NT2/D1 (cell line): ENCODE results near the gene CEMIP2.

Experiments
- DNase-seq: peaks from one replicate; pipeline ENCODE4 v3.0.0-alpha.2; 2011; ENCODE audit warnings: low read depth, low spot score
- H3K27me3 ChIP-seq: 2 replicates; pipeline ENCODE4 v1.6.0; 2011; ENCODE audit warnings: mild to moderate bottlenecking; ENCODE audit not compliant: insufficient read length, insufficient read depth
- H3K36me3 ChIP-seq: 2 replicates; pipeline ENCODE4 v1.6.1; 2011; ENCODE audit warnings: mild to moderate bottlenecking, low read length, mixed read lengths; ENCODE audit not compliant: insufficient read depth, insufficient read length
- H3K4me1 ChIP-seq: 2 replicates; pipeline ENCODE4 v1.5.1; 2011; ENCODE audit not compliant: insufficient read depth, insufficient read length
- H3K4me3 ChIP-seq: 2 replicates; pipeline ENCODE4 v1.5.1; 2011; ENCODE audit warnings: low read depth; ENCODE audit not compliant: insufficient read length
- H3K9ac ChIP-seq: 2 replicates; pipeline ENCODE4 v1.6.0; 2011; ENCODE audit warnings: low read depth; ENCODE audit not compliant: insufficient read length
- H3K9me3 ChIP-seq: 2 replicates; pipeline ENCODE4 v1.5.1; 2011; ENCODE audit warnings: mild to moderate bottlenecking, low read length; ENCODE audit not compliant: insufficient read depth
- SUZ12 ChIP-seq: IDR thresholded peaks from 2 replicates; pipeline ENCODE4 v1.6.1; 2011; ENCODE audit not compliant: insufficient read length, insufficient read depth; ENCODE audit errors: extremely low read depth
- YY1 ChIP-seq: IDR thresholded peaks from 2 replicates; pipeline ENCODE4 v1.6.1; 2011; ENCODE audit not compliant: insufficient read length, insufficient read depth
- ZNF274 ChIP-seq: IDR thresholded peaks from 2 replicates; pipeline ENCODE4 v1.6.1; 2011; ENCODE audit warnings: mild to moderate bottlenecking, low read depth, low read length

Gene CEMIP2

DNA sequence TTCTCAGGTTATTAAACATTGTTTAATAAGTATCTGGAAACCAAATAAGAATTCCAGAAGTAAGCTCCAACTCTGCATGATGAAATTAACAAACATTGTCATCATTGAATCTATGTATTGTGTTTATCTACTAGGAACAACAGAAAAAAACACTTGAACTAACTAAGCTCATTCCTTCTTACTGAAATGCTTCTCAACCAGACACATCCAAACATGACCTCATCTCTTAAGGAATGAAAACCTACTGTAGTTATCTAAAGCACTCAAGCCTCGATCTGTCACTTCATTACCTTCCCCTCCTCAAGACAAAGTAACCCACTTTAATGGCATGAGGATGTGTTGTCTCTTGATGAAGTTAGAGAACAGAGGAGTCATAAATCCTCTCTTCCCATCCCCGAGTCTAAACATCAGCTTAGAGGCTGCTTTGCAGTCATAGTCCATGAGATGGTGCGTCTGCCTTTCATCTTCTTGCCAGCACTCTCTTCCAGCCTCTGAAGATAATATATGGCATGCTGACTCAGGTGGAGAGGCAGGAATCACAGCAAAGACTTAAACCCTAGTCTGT is 86.5 kb downstream of the CEMIP2 start:
- Histone ChIP-seq H3K4me3 (no peak overlapping the region), H3K27me3 (no peaks in the 10 kb centered on the region), H3K9ac (no peak overlapping the region), H3K9me3 (peaks cover 2% of the 10 kb centered on the region), H3K36me3 (peaks cover 12% of the 10 kb centered on the region), H3K4me1 (no peaks in the 10 kb centered on the region)
- TF ChIP-seq ZNF274 (no peak), SUZ12 (no peak), YY1 (no peak)
- DNase-seq, result no peak

DNA sequence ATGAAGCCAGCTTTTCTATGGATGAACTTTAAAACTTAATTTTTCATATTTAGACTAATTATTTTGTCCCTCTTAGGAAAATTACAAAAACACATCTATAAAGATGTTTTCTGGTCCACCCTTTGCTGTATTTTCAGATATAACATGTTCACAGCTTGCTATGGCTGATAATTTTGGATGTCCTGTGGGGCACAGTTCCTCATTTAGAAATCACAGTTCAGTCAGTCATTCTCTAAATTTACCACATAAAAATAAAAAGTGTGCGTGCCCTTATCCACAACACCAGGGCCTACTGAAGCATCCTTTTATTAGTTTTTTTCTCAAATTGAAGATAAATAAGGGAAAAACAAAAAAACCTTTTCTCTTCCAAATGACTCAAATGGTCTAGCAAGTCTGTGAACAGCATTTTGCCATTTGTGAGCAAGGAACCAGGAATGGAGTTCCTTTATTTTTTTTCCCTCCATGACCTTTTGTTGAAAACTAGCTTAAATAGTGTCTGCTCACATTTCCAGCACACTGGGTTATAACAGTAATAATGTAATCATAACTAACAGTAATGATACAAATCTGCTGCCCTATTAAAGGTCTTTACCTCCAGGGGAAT is 87.1 kb downstream of the CEMIP2 start:
- Histone ChIP-seq H3K9ac (no peak overlapping the region), H3K4me1 (no peaks in the 10 kb centered on the region), H3K9me3 (peaks cover 8% of the 10 kb centered on the region), H3K4me3 (no peak overlapping the region), H3K36me3 (peaks cover 12% of the 10 kb centered on the region), H3K27me3 (no peaks in the 10 kb centered on the region)
- no peak for DNase-seq
- TF ChIP-seq SUZ12, result no peak
- no peak for TF ChIP-seq ZNF274
- TF ChIP-seq YY1, result no peak

DNA sequence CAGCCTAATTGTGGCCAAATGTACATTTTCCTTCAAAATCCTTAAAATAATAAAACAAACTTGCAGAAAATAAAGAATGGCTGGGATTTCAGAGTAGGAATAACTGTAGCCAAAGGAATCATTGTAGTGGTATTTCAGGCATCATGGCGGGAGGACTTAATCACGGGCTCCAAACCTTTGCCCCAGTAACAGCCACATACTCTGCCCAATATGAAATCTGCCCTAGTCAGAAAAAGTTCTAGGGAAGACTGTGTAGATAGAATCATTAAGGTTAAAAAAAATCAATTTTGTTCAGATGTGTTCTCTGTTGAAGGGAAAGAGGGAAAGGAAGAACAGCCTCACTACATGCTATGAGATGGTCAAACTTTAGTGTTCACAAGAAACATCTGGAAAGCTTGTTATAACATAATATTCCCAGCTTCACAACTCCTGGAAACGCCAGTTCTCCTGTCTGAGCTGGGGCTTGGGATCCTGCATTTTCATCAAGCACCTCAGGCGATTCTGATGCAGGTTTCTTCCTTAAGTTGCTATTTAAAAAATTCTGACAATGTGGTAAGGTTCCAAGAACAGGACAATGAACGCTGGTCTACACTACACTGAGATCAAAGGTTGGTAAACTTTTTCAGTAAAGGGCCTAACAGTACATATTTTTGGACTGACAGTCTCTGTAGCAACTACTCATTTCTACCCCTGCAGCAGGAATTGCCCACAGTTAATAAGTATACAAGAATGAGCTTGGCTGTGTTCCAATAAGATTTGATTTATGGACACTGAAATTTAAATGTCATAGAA is 87.9 kb downstream of the CEMIP2 start:
- TF ChIP-seq ZNF274 (no peak), YY1 (no peak), SUZ12 (no peak)
- no peak for DNase-seq
- Histone ChIP-seq H3K9me3 (peaks cover 16% of the 10 kb centered on the region), H3K36me3 (peaks cover 7% of the 10 kb centered on the region), H3K27me3 (no peaks in the 10 kb centered on the region), H3K4me3 (no peak overlapping the region), H3K4me1 (no peaks in the 10 kb centered on the region), H3K9ac (no peak overlapping the region)

DNA sequence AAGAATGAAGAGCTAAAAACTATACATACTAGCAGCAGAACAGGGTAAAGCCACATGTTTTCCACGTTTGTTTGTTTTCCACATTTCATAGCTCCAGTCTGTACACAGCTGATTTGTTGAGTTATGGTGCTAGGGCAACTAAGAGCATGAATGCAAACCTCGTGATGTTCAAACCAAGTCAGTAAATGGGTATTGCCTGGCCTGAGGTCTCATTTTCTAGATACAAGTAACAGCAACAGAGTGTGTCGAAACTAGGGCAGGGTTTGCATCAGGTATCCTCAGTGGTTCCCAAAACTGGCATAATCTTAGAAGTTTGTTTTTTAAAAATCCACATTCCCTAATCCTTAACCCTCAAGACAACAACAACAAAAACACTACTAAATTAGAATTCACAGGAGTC is 89.3 kb downstream of the CEMIP2 start:
- DNase-seq, result no peak
- H3K4me1 ChIP-seq, result no peaks in the 10 kb centered on the region
- no peak overlapping the region for H3K4me3 ChIP-seq
- H3K9ac ChIP-seq, result no peak overlapping the region
- H3K36me3 ChIP-seq, result peaks cover 4% of the 10 kb centered on the region
- peaks cover 18% of the 10 kb centered on the region for H3K9me3 ChIP-seq
- no peaks in the 10 kb centered on the region for H3K27me3 ChIP-seq
- TF ChIP-seq YY1, result no peak
- TF ChIP-seq ZNF274, result no peak
- no peak for TF ChIP-seq SUZ12

DNA sequence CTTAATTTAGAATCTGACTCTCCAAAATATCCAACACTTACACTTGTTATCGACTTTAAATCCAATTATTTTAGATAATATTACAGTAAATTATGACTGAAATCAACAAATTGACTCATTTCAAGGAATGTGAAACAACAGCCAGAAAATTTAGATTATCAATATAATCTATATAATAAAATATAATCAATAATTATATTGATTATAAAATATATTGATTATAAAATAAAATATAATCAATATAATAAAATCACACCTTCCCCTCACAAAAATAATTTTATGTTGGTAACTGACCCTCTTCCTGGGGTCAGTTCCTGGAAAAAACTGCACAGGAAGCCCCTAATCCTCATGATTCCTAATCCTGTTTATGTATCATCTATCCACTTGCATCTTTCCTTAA is 91.1 kb downstream of the CEMIP2 start:
- Histone ChIP-seq H3K36me3 (no peaks in the 10 kb centered on the region), H3K27me3 (no peaks in the 10 kb centered on the region), H3K9me3 (peaks cover 18% of the 10 kb centered on the region), H3K4me3 (no peak overlapping the region), H3K9ac (no peak overlapping the region), H3K4me1 (no peaks in the 10 kb centered on the region)
- no peak for TF ChIP-seq ZNF274
- no peak for TF ChIP-seq SUZ12
- no peak for TF ChIP-seq YY1
- DNase-seq, result no peak

DNA sequence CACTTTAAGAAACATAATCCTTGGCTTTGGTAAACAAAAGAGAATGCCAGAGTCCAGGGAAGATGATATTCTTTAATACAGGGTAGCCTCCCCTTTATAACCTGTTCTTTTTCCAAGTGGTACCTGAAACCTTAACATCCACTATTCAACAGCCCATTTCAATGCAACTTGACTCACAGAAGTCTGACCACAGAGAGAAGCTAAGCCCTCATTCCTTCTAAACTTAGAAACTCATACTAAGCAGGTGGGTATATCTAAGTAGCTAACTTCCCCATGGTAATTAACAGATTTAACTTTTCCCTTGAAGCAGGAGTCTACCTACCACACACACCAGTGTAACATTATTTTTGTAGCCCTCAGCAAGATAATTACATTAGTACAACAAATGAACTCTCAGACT is 91.9 kb downstream of the CEMIP2 start:
- H3K9me3 ChIP-seq, result peaks cover 18% of the 10 kb centered on the region
- H3K9ac ChIP-seq, result no peak overlapping the region
- no peak overlapping the region for H3K4me3 ChIP-seq
- H3K4me1 ChIP-seq, result no peaks in the 10 kb centered on the region
- no peak for TF ChIP-seq ZNF274
- TF ChIP-seq SUZ12, result no peak
- TF ChIP-seq YY1, result no peak
- no peaks in the 10 kb centered on the region for H3K27me3 ChIP-seq
- DNase-seq, result no peak
- no peaks in the 10 kb centered on the region for H3K36me3 ChIP-seq

DNA sequence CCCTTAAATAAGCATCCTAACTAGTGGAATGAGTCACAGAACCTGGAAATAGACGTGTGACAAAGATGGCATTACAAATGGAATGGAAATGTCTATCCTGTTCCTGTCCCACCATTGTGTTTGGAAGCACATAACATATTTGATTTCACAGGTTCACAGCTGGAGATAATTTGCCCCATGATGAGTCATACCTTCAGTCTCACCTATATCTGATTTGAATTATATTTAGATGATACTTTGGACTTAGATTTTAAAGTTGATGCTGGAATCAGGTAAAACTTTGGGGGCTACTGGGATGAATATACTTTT is 92.5 kb downstream of the CEMIP2 start:
- Histone ChIP-seq H3K9ac (no peak overlapping the region), H3K9me3 (peaks cover 18% of the 10 kb centered on the region), H3K4me3 (no peak overlapping the region), H3K27me3 (no peaks in the 10 kb centered on the region), H3K36me3 (no peaks in the 10 kb centered on the region), H3K4me1 (no peaks in the 10 kb centered on the region)
- TF ChIP-seq SUZ12, result no peak
- no peak for TF ChIP-seq ZNF274
- no peak for TF ChIP-seq YY1
- no peak for DNase-seq
